Measurements from ENCODE around the gene CTDP1. TPM values are rescaled to one million over a fixed set of nuclear protein-coding genes. Genes with fewer than 3 reads are reported as not detected.
"Not testable (repeated sequence)": the region's sequence is repeated elsewhere in the genome, so short reads cannot be mapped to it uniquely, and the experiment has no call there.

CTDP1 gene
- total RNA-seq, 1 donor from 2014 or later, result 23.1 TPM

GRCh38 chr18:79738041-79738461, 58.4 kb downstream of the CTDP1 start:
- no peaks in the 10 kb centered on the region for H3K9me3 Mint-ChIP-seq (ENCODE audit: unreplicated experiment)
- H3K27me3 Mint-ChIP-seq (ENCODE audit: unreplicated experiment), result no peaks in the 10 kb centered on the region
- DNase-seq (ENCODE audit: extremely low spot score, unreplicated experiment), result no peak
- peaks cover 59% of the 10 kb centered on the region for H3K36me3 Mint-ChIP-seq (ENCODE audit: unreplicated experiment)
- no peaks in the 10 kb centered on the region for H3K4me1 Mint-ChIP-seq (ENCODE audit: unreplicated experiment)
- TF ChIP-seq, protein P1, sequence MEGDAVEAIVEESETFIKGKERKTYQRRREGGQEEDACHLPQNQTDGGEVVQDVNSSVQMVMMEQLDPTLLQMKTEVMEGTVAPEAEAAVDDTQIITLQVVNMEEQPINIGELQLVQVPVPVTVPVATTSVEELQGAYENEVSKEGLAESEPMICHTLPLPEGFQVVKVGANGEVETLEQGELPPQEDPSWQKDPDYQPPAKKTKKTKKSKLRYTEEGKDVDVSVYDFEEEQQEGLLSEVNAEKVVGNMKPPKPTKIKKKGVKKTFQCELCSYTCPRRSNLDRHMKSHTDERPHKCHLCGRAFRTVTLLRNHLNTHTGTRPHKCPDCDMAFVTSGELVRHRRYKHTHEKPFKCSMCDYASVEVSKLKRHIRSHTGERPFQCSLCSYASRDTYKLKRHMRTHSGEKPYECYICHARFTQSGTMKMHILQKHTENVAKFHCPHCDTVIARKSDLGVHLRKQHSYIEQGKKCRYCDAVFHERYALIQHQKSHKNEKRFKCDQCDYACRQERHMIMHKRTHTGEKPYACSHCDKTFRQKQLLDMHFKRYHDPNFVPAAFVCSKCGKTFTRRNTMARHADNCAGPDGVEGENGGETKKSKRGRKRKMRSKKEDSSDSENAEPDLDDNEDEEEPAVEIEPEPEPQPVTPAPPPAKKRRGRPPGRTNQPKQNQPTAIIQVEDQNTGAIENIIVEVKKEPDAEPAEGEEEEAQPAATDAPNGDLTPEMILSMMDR (IDR thresholded peaks at IDR 0.05), result no peak
- H3K4me3 Mint-ChIP-seq (ENCODE audit: unreplicated experiment), result no peak overlapping the region
- no peak overlapping the region for H3K27ac Mint-ChIP-seq (ENCODE audit: unreplicated experiment)

DNA sequence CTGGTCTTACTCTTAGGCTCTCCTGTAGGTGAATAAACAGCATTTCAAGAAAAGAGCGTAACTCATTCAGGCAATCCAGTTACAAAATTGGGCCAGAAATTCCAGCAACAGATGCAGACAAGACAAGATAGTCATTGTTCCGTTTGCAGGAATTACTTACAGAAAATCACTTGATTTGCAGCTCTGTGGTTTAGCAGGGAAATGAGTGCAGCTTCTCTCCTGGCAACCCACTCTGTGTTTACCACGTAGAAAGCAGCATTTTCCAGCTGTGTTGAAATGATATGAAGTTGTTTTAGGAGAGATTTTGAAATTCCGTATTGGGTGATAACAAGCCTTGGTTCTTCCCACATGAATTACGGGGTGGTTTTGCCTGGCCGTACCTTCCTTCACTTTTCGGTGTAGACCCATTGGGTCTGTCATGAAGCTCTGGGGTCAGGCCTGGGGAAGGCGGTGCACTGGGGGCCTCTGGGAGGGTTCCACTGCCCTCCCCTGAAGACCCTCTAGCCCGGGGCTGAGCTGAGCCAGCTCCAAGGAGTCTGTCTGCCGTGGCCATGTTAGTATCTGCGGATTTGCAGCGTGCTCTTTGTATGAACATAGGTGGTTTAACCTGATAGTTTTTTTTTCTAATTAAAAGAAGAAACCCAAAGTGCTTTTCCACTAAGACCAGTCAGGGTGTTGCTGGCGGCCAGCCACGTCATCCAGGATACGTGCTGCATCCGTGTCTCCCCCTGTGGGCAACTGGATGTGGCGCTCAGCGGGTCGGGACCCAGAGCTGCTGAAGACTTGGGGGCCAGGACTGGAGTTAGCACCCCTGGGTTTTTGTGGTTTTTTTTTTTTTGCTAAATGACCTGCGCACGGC, 59.2 kb downstream of the CTDP1 start:
- Mint-ChIP-seq H3K36me3 (ENCODE audit: unreplicated experiment) (peaks cover 55% of the 10 kb centered on the region), H3K4me3 (ENCODE audit: unreplicated experiment) (no peak overlapping the region), H3K4me1 (ENCODE audit: unreplicated experiment) (no peaks in the 10 kb centered on the region), H3K9me3 (ENCODE audit: unreplicated experiment) (no peaks in the 10 kb centered on the region), H3K27me3 (ENCODE audit: unreplicated experiment) (no peaks in the 10 kb centered on the region), H3K27ac (ENCODE audit: unreplicated experiment) (no peak overlapping the region)
- TF ChIP-seq, protein P1 (IDR thresholded peaks at IDR 0.05), result no peak
- DNase-seq (ENCODE audit: extremely low spot score, unreplicated experiment), result no peak

DNA sequence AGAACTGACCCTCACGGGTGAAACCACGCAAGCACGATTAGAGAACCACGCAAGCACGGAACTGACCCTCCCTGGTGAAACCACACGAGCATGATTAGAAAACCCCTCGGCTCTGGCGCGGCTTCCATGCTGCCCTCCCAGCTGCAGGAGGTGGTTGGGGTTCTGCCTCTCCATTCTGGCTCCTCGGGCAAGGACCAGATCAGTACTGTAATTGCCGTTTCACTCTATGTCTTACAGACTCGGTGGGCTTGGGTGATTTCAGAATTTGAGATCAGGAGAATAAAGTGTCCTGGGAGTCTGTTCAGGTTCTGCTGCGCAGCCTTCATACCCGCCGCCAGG, 59.8 kb downstream of the CTDP1 start:
- TF ChIP-seq, protein P1 (IDR thresholded peaks at IDR 0.05), result no peak
- no peak overlapping the region for H3K27ac Mint-ChIP-seq (ENCODE audit: unreplicated experiment)
- H3K36me3 Mint-ChIP-seq (ENCODE audit: unreplicated experiment), result peaks cover 50% of the 10 kb centered on the region
- no peaks in the 10 kb centered on the region for H3K27me3 Mint-ChIP-seq (ENCODE audit: unreplicated experiment)
- H3K4me3 Mint-ChIP-seq (ENCODE audit: unreplicated experiment), result no peak overlapping the region
- no peak for DNase-seq (ENCODE audit: extremely low spot score, unreplicated experiment)
- H3K4me1 Mint-ChIP-seq (ENCODE audit: unreplicated experiment), result no peaks in the 10 kb centered on the region
- H3K9me3 Mint-ChIP-seq (ENCODE audit: unreplicated experiment), result no peaks in the 10 kb centered on the region

DNA sequence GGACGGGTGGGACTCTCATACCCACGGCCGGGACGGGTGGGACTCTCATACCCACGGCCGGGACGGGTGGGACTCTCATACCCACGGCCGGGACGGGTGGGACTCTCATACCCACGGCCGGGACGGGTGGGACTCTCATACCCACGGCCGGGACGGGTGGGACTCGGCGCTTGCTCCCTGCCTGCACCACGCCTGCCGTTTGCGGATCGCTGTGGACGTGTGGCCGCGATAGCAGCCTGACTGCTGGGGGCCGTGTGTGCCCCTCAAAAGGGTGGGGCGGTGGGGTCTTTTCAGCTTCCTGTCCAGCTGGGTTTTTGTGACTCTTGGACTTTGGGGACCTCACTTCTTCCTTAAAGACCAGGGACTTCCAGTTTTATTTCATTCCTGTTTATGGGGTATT, 60.4 kb downstream of the CTDP1 start:
- not testable (repeated sequence) for H3K4me3 Mint-ChIP-seq (ENCODE audit: unreplicated experiment); H3K27ac Mint-ChIP-seq (ENCODE audit: unreplicated experiment); H3K27me3 Mint-ChIP-seq (ENCODE audit: unreplicated experiment); DNase-seq (ENCODE audit: extremely low spot score, unreplicated experiment); H3K9me3 Mint-ChIP-seq (ENCODE audit: unreplicated experiment); H3K4me1 Mint-ChIP-seq (ENCODE audit: unreplicated experiment)
- peaks cover 48% of the 10 kb centered on the region for H3K36me3 Mint-ChIP-seq (ENCODE audit: unreplicated experiment)

GRCh38 chr18:79740521-79741361, 61.1 kb downstream of the CTDP1 start:
- Mint-ChIP-seq H3K9me3 (ENCODE audit: unreplicated experiment) (no peaks in the 10 kb centered on the region), H3K36me3 (ENCODE audit: unreplicated experiment) (peaks cover 44% of the 10 kb centered on the region)

More at GRCh38 chr18:79740521-79741361, 61.1 kb downstream of the CTDP1 start:
- Mint-ChIP-seq H3K4me3 (ENCODE audit: unreplicated experiment) (no peak overlapping the region), H3K27ac (ENCODE audit: unreplicated experiment) (no peak overlapping the region), H3K4me1 (ENCODE audit: unreplicated experiment) (no peaks in the 10 kb centered on the region), H3K27me3 (ENCODE audit: unreplicated experiment) (no peaks in the 10 kb centered on the region)
- TF ChIP-seq, protein P1 (IDR thresholded peaks at IDR 0.05), result no peak
- DNase-seq (ENCODE audit: extremely low spot score, unreplicated experiment), result no peak

Measured in osteocyte (in vitro differentiated cells).